HEK293 (cell line): ENCODE results near the gene HS3ST6.

Experiments
- CTCF ChIA-PET: fragments of 350-600 bp; formaldehyde crosslinking; extraction: SDS; loops from one replicate; lab custom pipeline; 2021; ENCODE audit warnings: antibody characterized with exemption; lab: Yijun Ruan, JAX
- POLR2A ChIA-PET: fragments of 300-600 bp; formaldehyde crosslinking; extraction: SDS; loops from one replicate; lab custom pipeline; 2020; ENCODE audit warnings: antibody characterized with exemption, inconsistent platforms; lab: Yijun Ruan, JAX
- H3K27ac ChIP-seq: fragments of 200-500 bp; sonication (Bioruptor generic); 2 replicates; pipeline ENCODE4 v1.5.1; 2014; ENCODE audit warnings: low read depth, low read length, control low read depth, inconsistent platforms; ENCODE audit errors: extremely low read depth
- H3K36me3 ChIP-seq, 2 experiments: fragments of 200-500 bp in 1 of 2; sonication (Bioruptor generic) in 1 of 2; 1 replicate in 1 of 2; 2 replicates in 1 of 2; pipeline ENCODE4 v1.5.1; 2014 to 2017; ENCODE audit warnings: inconsistent platforms in 2 of 2, low read length in 2 of 2; ENCODE audit not compliant: control insufficient read depth in 2 of 2, insufficient read depth in 1 of 2
- H3K4me1 ChIP-seq: fragments of 200-500 bp; sonication (Bioruptor generic); 2 replicates; pipeline ENCODE4 v1.5.1; 2014; ENCODE audit warnings: mild to moderate bottlenecking, low read length, inconsistent platforms; ENCODE audit not compliant: control insufficient read depth, insufficient read depth
- H3K4me3 ChIP-seq: 2 replicates; pipeline ENCODE4 v1.5.1; 2011; ENCODE audit warnings: low read depth, mild to moderate bottlenecking, control low read depth, low read length, moderate library complexity
- H3K9me3 ChIP-seq: fragments of 200-500 bp; sonication (Bioruptor generic); 2 replicates; pipeline ENCODE4 v1.5.1; 2014; ENCODE audit warnings: low read depth, low read length, inconsistent platforms; ENCODE audit not compliant: control insufficient read depth, insufficient read depth
- EGR2 ChIP-seq: fragments of 450-650 bp; formaldehyde crosslinking; IDR thresholded peaks from 2 replicates; pipeline ENCODE4 v1.5.1; 2016; ENCODE audit warnings: low read depth, missing biosample characterization, missing genetic modification characterization
- FEZF1 ChIP-seq: fragments of 450-650 bp; formaldehyde crosslinking; IDR thresholded peaks from 2 replicates; pipeline ENCODE4 v1.5.1; 2016; ENCODE audit warnings: missing biosample characterization, missing genetic modification characterization
- GFI1B ChIP-seq: fragments of 450-650 bp; formaldehyde crosslinking; IDR thresholded peaks from 2 replicates; pipeline ENCODE4 v1.5.1; 2016; ENCODE audit warnings: missing biosample characterization, missing genetic modification characterization
- OSR2 ChIP-seq: fragments of 450-650 bp; formaldehyde crosslinking; IDR thresholded peaks from 2 replicates; pipeline ENCODE4 v1.5.1; 2016; ENCODE audit warnings: missing biosample characterization, missing genetic modification characterization
- SCRT2 ChIP-seq: fragments of 450-650 bp; formaldehyde crosslinking; IDR thresholded peaks from 2 replicates; pipeline ENCODE4 v1.5.1; 2016; ENCODE audit warnings: missing biosample characterization, missing genetic modification characterization
- SP2 ChIP-seq: fragments of 450-650 bp; formaldehyde crosslinking; IDR thresholded peaks from 2 replicates; pipeline ENCODE4 v1.5.1; 2016; ENCODE audit warnings: missing biosample characterization, missing genetic modification characterization
- ZBTB48 ChIP-seq: fragments of 450-650 bp; formaldehyde crosslinking; IDR thresholded peaks from 2 replicates; pipeline ENCODE4 v1.5.1; 2016; ENCODE audit warnings: missing biosample characterization, missing genetic modification characterization
- ZBTB8A ChIP-seq: fragments of 450-650 bp; formaldehyde crosslinking; IDR thresholded peaks from 2 replicates; pipeline ENCODE4 v1.5.1; 2016; ENCODE audit warnings: missing biosample characterization, missing genetic modification characterization
- ZFHX2 ChIP-seq: fragments of 450-650 bp; formaldehyde crosslinking; conservative IDR thresholded peaks from 2 replicates; pipeline ENCODE4 v1.5.1; 2016; ENCODE audit warnings: missing biosample characterization, missing genetic modification characterization
- ZNF214 ChIP-seq: fragments of 450-650 bp; formaldehyde crosslinking; IDR thresholded peaks from 2 replicates; pipeline ENCODE4 v1.5.1; 2017; ENCODE audit warnings: missing biosample characterization, mild to moderate bottlenecking, missing genetic modification characterization, borderline replicate concordance
- ZNF221 ChIP-seq: fragments of 450-650 bp; formaldehyde crosslinking; IDR thresholded peaks from 2 replicates; pipeline ENCODE4 v1.5.1; 2017; ENCODE audit warnings: missing biosample characterization, missing genetic modification characterization, borderline replicate concordance
- ZNF223 ChIP-seq: fragments of 450-650 bp; formaldehyde crosslinking; IDR thresholded peaks from 2 replicates; pipeline ENCODE4 v1.5.1; 2016; ENCODE audit warnings: missing biosample characterization, missing genetic modification characterization
- ZNF335 ChIP-seq: fragments of 450-650 bp; formaldehyde crosslinking; conservative IDR thresholded peaks from 2 replicates; pipeline ENCODE4 v1.5.1; 2016; ENCODE audit warnings: missing biosample characterization, missing genetic modification characterization
- ZNF548 ChIP-seq: fragments of 450-650 bp; formaldehyde crosslinking; IDR thresholded peaks from 2 replicates; pipeline ENCODE4 v1.5.1; 2016; ENCODE audit warnings: missing biosample characterization, missing genetic modification characterization
- ZNF555 ChIP-seq: fragments of 450-650 bp; formaldehyde crosslinking; conservative IDR thresholded peaks from 2 replicates; pipeline ENCODE4 v1.5.1; 2017; ENCODE audit warnings: missing biosample characterization, mild to moderate bottlenecking, missing genetic modification characterization, inconsistent platforms
- ZNF558 ChIP-seq: fragments of 450-650 bp; formaldehyde crosslinking; IDR thresholded peaks from 2 replicates; pipeline ENCODE4 v1.5.1; 2016; ENCODE audit warnings: missing biosample characterization, missing genetic modification characterization
- ZNF561 ChIP-seq: fragments of 450-650 bp; IDR thresholded peaks from 2 replicates; pipeline ENCODE4 v1.5.1; 2018; ENCODE audit warnings: missing biosample characterization, missing genetic modification characterization, borderline replicate concordance
- ZNF621 ChIP-seq: fragments of 450-650 bp; formaldehyde crosslinking; IDR thresholded peaks from 2 replicates; pipeline ENCODE4 v1.5.1; 2017; ENCODE audit warnings: missing biosample characterization, missing genetic modification characterization
- ZNF626 ChIP-seq: fragments of 450-650 bp; sonication (Bioruptor Pico); formaldehyde crosslinking; IDR thresholded peaks from 2 replicates; pipeline ENCODE4 v1.5.1; 2018; ENCODE audit warnings: missing biosample characterization, missing genetic modification characterization, inconsistent platforms
- ZNF660 ChIP-seq: fragments of 450-650 bp; IDR thresholded peaks from 2 replicates; pipeline ENCODE4 v1.5.1; 2018; ENCODE audit warnings: missing biosample characterization, mild to moderate bottlenecking, missing genetic modification characterization
- ZNF777 ChIP-seq: fragments of 450-650 bp; formaldehyde crosslinking; IDR thresholded peaks from 2 replicates; pipeline ENCODE4 v1.5.1; 2017; ENCODE audit warnings: missing biosample characterization, missing genetic modification characterization, borderline replicate concordance
- ZSCAN16 ChIP-seq: fragments of 450-650 bp; formaldehyde crosslinking; IDR thresholded peaks from 2 replicates; pipeline ENCODE4 v1.5.1; 2016; ENCODE audit warnings: missing biosample characterization, missing genetic modification characterization
- TF ChIP-seq, protein P1 (sequence below): fragments of 450-650 bp; formaldehyde crosslinking; IDR thresholded peaks from 2 replicates; pipeline ENCODE4 v1.5.1; 2017; ENCODE audit warnings: missing biosample characterization, mild to moderate bottlenecking, missing genetic modification characterization, moderate library complexity
- TF ChIP-seq, protein P2 (sequence below): fragments of 450-650 bp; formaldehyde crosslinking; IDR thresholded peaks from 2 replicates; pipeline ENCODE4 v1.5.1; 2016; ENCODE audit warnings: missing biosample characterization, missing genetic modification characterization
- TF ChIP-seq, protein P3 (sequence below): fragments of 450-650 bp; formaldehyde crosslinking; IDR thresholded peaks from 2 replicates; pipeline ENCODE4 v1.5.1; 2016; ENCODE audit warnings: missing biosample characterization, missing genetic modification characterization
- TF ChIP-seq, protein P4 (sequence below): fragments of 450-650 bp; formaldehyde crosslinking; IDR thresholded peaks from 2 replicates; pipeline ENCODE4 v1.5.1; 2017; ENCODE audit warnings: missing biosample characterization, missing genetic modification characterization
- TF ChIP-seq, protein P5 (sequence below): fragments of 450-650 bp; formaldehyde crosslinking; IDR thresholded peaks from 2 replicates; pipeline ENCODE4 v1.5.1; 2016; ENCODE audit warnings: missing biosample characterization, missing genetic modification characterization

The HS3ST6 gene

DNA sequence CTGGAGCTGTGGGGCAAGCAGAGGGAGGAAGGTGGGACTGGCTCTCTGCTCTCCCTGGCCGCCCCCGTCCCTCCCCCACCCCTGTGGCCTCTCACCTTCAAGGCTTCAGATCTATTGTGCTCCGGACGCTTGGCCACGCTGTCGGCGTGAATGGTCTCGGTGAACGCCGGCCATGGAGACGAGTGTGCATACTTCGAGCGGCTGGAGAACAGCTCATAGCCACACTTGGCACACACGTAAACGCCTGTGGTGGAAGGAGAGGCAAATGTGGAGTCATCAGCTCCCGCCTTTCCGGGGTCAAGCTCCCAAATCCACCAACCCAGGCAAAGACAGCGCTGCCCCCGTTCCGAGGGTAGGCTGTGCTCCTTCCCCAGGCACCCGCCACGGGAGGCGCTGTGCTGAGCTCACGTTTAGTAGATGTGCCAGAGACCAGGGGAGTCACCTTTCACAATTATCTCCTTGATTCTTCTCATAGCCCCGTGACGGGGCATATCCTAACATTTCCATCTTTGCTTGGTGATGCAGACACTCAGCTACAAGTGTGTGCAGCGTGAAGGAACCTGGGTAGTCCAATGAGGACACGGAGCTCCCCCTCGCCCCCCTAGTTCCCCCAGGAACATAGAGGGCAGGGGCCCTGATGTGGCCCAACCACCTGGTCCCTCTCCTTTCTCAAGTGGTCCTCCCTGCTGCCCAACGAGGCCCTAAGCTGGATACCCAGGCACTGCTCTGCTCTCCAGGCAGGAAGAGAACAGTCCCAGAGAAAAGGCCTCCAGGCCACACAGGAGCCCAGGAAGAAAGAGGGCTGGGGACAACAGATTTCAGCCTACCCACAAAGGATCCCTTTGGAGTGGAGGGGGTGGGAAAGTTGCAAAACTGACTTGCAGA is 23.2 kb upstream of the HS3ST6 start:
- Histone ChIP-seq H3K9me3 (no peaks in the 10 kb centered on the region), H3K4me3 (no peak overlapping the region), H3K4me1 (no peaks in the 10 kb centered on the region), H3K36me3 (peaks cover 0 to 38% of the 10 kb centered on the region in 2 experiments; a peak in 2 of 3 replicates), H3K27ac (no peak overlapping the region)
- ChIA-PET CTCF (interaction anchor here (0.6 to 2.6 kb wide), 5 partner anchors 9 to 263 kb away, joined by 3 to 19 read pairs (median 4); no protein-coding TSS in a partner anchor), POLR2A (interaction anchor here (1.0 to 1.9 kb wide), 6 partner anchors 12 to 310 kb away, joined by 3 to 11 read pairs (median 5); partner anchors contain the start of genes ECI1 and RPS2)
- TF ChIP-seq ZFHX2 (tag by site-specific recombination) (peak; percentile 8; the same call in 1 of the 2 replicates), ZNF223 (tag by site-specific recombination) (no peak), ZNF555 (tag by site-specific recombination) (no peak), ZNF660 (tag by site-specific recombination) (no peak), FEZF1 (tag by site-specific recombination) (peak; percentile 57), ZNF214 (tag by site-specific recombination) (no peak), ZNF335 (peak; percentile 66), ZNF548 (no peak), SP2 (tag by site-specific recombination) (peak; percentile 59), ZNF621 (tag by site-specific recombination) (no peak), SCRT2 (no peak; the same call in 1 of the 2 replicates), GFI1B (tag by site-specific recombination) (no peak), ZNF777 (tag by site-specific recombination) (no peak), ZBTB48 (tag by site-specific recombination) (0 out of 2 replicates have a peak, but pooled peaks have one; percentile 24), OSR2 (peak; percentile 56; the same call in 1 of the 2 replicates), ZNF626 (tag by site-specific recombination) (no peak), ZNF561 (tag by site-specific recombination) (no peak), ZBTB8A (tag by site-specific recombination) (peak; percentile 21; the same call in 1 of the 2 replicates), ZSCAN16 (tag by site-specific recombination) (no peak), ZNF221 (tag by site-specific recombination) (no peak), ZNF558 (tag by site-specific recombination) (no peak), EGR2 (peak; percentile 10; the same call in 1 of the 2 replicates)
- TF ChIP-seq, protein P1, sequence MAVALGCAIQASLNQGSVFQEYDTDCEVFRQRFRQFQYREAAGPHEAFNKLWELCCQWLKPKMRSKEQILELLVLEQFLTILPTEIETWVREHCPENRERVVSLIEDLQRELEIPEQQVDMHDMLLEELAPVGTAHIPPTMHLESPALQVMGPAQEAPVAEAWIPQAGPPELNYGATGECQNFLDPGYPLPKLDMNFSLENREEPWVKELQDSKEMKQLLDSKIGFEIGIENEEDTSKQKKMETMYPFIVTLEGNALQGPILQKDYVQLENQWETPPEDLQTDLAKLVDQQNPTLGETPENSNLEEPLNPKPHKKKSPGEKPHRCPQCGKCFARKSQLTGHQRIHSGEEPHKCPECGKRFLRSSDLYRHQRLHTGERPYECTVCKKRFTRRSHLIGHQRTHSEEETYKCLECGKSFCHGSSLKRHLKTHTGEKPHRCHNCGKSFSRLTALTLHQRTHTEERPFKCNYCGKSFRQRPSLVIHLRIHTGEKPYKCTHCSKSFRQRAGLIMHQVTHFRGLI = no peak
- TF ChIP-seq, protein P2, sequence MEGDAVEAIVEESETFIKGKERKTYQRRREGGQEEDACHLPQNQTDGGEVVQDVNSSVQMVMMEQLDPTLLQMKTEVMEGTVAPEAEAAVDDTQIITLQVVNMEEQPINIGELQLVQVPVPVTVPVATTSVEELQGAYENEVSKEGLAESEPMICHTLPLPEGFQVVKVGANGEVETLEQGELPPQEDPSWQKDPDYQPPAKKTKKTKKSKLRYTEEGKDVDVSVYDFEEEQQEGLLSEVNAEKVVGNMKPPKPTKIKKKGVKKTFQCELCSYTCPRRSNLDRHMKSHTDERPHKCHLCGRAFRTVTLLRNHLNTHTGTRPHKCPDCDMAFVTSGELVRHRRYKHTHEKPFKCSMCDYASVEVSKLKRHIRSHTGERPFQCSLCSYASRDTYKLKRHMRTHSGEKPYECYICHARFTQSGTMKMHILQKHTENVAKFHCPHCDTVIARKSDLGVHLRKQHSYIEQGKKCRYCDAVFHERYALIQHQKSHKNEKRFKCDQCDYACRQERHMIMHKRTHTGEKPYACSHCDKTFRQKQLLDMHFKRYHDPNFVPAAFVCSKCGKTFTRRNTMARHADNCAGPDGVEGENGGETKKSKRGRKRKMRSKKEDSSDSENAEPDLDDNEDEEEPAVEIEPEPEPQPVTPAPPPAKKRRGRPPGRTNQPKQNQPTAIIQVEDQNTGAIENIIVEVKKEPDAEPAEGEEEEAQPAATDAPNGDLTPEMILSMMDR = peak; percentile 87
- TF ChIP-seq, protein P3, sequence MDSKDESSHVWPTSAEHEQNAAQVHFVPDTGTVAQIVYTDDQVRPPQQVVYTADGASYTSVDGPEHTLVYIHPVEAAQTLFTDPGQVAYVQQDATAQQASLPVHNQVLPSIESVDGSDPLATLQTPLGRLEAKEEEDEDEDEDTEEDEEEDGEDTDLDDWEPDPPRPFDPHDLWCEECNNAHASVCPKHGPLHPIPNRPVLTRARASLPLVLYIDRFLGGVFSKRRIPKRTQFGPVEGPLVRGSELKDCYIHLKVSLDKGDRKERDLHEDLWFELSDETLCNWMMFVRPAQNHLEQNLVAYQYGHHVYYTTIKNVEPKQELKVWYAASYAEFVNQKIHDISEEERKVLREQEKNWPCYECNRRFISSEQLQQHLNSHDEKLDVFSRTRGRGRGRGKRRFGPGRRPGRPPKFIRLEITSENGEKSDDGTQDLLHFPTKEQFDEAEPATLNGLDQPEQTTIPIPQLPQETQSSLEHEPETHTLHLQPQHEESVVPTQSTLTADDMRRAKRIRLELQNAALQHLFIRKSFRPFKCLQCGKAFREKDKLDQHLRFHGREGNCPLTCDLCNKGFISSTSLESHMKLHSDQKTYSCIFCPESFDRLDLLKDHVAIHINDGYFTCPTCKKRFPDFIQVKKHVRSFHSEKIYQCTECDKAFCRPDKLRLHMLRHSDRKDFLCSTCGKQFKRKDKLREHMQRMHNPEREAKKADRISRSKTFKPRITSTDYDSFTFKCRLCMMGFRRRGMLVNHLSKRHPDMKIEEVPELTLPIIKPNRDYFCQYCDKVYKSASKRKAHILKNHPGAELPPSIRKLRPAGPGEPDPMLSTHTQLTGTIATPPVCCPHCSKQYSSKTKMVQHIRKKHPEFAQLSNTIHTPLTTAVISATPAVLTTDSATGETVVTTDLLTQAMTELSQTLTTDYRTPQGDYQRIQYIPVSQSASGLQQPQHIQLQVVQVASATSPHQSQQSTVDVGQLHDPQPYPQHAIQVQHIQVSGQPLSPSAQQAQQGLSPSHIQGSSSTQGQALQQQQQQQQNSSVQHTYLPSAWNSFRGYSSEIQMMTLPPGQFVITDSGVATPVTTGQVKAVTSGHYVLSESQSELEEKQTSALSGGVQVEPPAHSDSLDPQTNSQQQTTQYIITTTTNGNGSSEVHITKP = peak; percentile 98
- TF ChIP-seq, protein P4, sequence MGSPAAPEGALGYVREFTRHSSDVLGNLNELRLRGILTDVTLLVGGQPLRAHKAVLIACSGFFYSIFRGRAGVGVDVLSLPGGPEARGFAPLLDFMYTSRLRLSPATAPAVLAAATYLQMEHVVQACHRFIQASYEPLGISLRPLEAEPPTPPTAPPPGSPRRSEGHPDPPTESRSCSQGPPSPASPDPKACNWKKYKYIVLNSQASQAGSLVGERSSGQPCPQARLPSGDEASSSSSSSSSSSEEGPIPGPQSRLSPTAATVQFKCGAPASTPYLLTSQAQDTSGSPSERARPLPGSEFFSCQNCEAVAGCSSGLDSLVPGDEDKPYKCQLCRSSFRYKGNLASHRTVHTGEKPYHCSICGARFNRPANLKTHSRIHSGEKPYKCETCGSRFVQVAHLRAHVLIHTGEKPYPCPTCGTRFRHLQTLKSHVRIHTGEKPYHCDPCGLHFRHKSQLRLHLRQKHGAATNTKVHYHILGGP (tag by site-specific recombination) = no peak
- TF ChIP-seq, protein P5, sequence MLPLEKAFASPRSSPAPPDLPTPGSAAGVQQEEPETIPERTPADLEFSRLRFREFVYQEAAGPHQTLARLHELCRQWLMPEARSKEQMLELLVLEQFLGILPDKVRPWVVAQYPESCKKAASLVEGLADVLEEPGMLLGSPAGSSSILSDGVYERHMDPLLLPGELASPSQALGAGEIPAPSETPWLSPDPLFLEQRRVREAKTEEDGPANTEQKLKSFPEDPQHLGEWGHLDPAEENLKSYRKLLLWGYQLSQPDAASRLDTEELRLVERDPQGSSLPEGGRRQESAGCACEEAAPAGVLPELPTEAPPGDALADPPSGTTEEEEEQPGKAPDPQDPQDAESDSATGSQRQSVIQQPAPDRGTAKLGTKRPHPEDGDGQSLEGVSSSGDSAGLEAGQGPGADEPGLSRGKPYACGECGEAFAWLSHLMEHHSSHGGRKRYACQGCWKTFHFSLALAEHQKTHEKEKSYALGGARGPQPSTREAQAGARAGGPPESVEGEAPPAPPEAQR (tag by site-specific recombination) = no peak
